HG03135 (cell line): ENCODE results near the gene ABCB4.

Experiments used
- ATAC-seq: cut with Tn5 transposase; IDR thresholded peaks from one replicate; pipeline ENCODE4 v1.9.1; 2021; ENCODE audit warnings: mild to moderate bottlenecking, moderate library complexity; ENCODE audit not compliant: unreplicated experiment

ABCB4 gene

GRCh38 chr7:87427288-87427687, 48.2 kb downstream of the ABCB4 start:
- ATAC-seq, result no peak

GRCh38 chr7:87426160-87426559, 49.3 kb downstream of the ABCB4 start:
- peak; percentile 61 for ATAC-seq

- ATAC-seq, result no peak
Observed at GRCh38 chr7:87424075-87424474, 51.4 kb downstream of the ABCB4 start.

GRCh38 chr7:87420173-87420572, 55.3 kb downstream of the ABCB4 start:
- ATAC-seq, result no peak

- no peak for ATAC-seq
Observed at GRCh38 chr7:87416682-87417587, 58.5 kb downstream of the ABCB4 start.

- ATAC-seq, result no peak
Observed at GRCh38 chr7:87414794-87415188, 60.7 kb downstream of the ABCB4 start.

GRCh38 chr7:87413951-87414793, 61.3 kb downstream of the ABCB4 start:
- ATAC-seq, result no peak

GRCh38 chr7:87413029-87413428, 62.5 kb downstream of the ABCB4 start:
- ATAC-seq, result no peak

- ATAC-seq, result no peak
Observed at GRCh38 chr7:87411186-87411585, 64.3 kb downstream of the ABCB4 start.

- ATAC-seq, result no peak
Observed at GRCh38 chr7:87404674-87405073, 70.8 kb downstream of the ABCB4 start.

GRCh38 chr7:87398446-87398845, 77.0 kb downstream of the ABCB4 start:
- ATAC-seq, result no peak

GRCh38 chr7:87395442-87396020, 79.9 kb downstream of the ABCB4 start:
- no peak for ATAC-seq

GRCh38 chr7:87391020-87391701, 84.3 kb downstream of the ABCB4 start:
- no peak for ATAC-seq

- no peak for ATAC-seq
Observed at GRCh38 chr7:87380905-87381304, 94.6 kb downstream of the ABCB4 start.

GRCh38 chr7:87375662-87376435, 99.6 kb downstream of the ABCB4 start:
- ATAC-seq, result no peak

- no peak for ATAC-seq
Observed at GRCh38 chr7:87370660-87371180, 104.8 kb downstream of the ABCB4 start.

- ATAC-seq, result no peak
Observed at GRCh38 chr7:87369216-87369615, 106.3 kb downstream of the ABCB4 start.

- no peak for ATAC-seq
Observed at GRCh38 chr7:87364246-87364645, 111.2 kb downstream of the ABCB4 start.

- ATAC-seq, result no peak
Observed at GRCh38 chr7:87363342-87363741, 112.1 kb downstream of the ABCB4 start.

- no peak for ATAC-seq
Observed at GRCh38 chr7:87361320-87361719, 114.2 kb downstream of the ABCB4 start.
